GOT3 (cell line): ENCODE measurements around the gene RNASE7.

Experiments used
- DNase-seq: peaks from one replicate; lab custom pipeline; 2025; ENCODE audit warnings: mixed read lengths; lab: John Stamatoyannopoulos, UW

RNASE7 gene

DNA sequence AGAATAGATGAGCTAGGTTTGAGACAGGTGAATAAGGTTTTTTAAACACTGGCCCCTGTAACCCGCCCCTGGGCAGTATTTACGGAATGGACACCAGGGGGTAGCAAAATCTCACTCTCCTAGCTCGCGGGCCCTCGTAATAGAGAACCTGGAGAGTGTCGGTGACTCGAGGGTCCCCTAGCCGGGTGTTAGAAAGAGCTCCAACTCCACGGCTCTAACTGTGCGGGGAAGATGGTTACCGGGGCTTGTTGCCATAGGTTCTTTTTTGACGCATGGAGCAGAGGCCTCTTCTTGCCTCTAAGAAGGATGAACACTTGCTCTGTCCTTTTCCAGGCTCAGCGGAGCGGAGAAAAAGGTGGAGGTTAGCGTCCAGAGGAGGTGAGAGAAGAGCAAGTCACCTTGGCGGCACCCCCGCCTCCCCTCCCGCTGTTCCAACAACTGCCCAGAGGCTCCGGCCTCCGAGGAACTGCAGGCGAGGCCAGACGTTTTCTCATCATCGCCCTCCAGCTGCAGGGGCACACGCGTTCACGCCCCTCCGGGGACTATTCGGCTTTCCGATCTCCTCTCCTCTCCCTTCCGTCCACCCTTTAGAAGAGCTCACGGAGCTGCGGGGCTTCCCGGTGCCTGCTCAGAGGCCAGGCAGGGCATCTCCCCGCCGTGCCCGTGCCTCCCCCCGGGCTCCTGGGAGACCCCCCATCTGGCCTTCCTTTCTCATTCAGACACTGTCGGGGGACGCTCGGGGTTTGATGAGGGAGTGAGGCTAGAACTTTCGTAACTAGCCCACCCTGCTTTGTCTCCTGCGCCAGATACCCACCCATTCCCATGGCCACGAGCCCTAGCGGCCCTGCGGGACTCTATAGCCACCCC is 26.6 kb downstream of the RNASE7 start:
- DNase-seq, result no peak

DNA sequence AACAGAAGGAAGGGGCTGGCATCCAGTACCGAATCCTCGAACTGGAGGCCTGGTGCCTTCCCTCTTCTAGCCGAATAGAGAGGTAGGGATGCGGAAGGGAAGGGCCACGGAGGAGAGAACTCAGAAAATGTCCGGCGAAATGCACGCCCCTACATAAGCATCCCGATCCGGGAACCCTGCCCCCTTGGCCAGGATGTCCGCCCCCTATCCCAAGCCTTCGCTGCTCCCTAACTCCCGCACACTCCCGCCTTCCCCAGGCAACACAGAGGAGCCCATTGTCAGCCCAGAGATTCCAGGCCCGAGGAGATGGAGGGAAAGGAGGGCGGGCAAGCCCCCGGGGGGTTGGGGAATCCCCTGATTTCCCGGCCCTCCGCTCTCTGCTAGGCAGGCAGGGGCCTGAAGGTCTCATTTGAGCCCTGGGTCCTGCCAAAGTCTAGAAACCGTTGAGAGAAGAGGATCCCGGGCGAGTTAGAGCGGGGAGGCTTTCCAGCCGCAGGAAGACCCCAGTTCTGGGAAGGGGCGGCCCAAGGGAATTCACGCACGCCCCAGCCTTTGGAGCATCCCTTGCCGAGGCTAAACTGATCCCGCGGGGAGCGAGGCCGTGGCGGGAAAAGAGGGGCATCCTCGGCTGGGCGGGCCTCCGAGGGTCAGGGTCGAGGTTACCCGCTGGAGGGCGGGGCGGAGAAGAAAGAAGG is 27.4 kb downstream of the RNASE7 start:
- DNase-seq, result no peak

DNA sequence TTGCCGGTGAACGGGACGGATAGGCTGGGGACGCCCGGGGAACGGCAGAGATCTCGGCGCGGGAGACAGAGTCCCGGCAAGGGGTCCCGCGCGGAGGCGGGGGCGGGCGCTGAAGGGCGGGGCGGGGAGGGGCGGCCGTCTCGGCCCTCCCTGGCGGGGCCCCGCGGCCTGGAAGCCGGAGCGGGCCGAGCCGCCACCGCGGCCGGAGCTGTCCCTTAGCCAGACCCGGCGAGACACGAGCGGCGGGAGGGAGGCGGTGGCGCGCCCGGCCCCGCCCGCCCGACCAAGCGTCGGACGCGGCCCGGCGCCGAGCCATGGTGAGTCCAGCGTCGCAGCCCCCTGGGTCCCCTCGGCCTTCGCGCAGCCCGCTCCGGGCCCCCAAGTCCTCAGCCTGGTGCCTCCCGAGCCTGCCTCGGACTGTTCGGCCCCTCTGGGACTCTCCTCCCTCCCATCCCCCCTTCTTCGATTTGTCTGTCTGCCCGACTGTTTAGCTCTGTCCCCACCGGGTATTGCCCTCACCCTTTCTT is 28.0 kb downstream of the RNASE7 start, which contains the start of gene ARHGEF40:
ARHGEF40 (plus strand) TSS at position 222 of the 527 bp plus-strand sequence; CDS start at position 315, 93 bp downstream.
- no peak for DNase-seq

DNA sequence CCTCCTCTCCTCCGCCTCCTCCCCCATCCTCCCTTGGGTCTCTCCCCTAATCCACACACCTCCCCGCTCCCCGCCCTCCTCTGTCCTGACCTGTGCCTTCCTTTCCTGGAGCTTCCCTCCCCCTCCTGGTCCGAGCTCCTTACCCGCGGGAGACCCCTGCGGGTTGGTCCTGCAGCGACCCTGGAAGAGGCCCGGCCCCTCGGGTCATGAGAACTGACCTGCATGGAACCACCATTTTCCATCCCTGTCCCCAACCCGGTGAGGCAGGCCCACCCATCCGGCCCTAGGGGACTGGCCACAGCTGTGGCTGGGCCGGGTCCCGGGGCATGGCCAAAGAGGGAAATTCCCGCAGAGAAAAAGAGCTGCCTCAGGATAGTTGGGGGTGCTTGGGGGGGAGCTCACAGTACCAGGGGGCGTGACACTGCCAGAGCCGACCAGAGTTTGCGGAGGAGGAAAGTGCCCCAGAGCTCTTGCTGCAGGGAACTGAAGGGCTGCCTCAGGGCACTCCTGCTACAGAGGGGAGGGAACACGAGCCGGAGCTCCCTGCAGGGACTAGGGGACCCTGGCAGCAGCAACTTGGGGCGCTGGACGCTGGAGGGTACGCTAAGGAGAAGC is 28.6 kb downstream of the RNASE7 start:
- no peak for DNase-seq

DNA sequence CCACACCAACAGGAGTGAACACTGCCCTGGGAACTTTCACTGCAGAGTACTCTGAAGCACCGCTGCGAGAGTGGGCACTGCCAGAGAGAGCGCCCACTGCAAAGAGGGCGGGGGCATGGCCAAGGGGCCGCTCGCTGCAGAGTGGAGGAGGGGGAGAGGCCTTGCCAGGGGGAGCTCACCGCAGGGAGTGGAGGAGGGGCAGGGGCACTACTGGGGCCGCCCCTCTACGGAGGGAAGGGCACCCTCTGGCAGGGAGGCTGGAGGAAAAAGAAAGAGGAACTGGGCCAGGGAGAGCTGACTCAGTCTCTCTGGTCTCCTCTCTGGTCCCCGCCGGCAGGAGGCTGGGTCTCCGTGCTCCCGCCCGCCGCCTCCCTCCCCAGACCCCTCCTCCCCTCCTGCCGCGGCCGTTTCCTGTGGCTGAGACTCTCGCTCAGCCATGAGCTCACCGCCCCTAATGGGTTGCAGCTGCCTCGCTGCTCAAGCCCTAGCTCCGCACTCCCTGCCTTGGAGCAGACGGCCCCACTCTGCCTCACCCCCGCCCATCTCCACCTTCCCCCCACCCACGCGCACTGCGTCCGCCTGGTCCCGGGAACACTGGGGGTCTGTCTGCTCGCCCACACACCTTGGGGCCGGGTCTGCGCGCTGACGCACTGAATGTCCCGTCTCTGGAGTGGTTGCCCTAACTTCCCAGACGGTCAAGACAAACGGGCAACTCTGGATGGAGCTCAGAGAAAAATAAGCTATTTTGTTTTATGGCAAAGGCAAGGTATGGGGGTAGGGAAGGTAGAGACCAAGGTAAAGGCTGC is 29.3 kb downstream of the RNASE7 start:
- no peak for DNase-seq

DNA sequence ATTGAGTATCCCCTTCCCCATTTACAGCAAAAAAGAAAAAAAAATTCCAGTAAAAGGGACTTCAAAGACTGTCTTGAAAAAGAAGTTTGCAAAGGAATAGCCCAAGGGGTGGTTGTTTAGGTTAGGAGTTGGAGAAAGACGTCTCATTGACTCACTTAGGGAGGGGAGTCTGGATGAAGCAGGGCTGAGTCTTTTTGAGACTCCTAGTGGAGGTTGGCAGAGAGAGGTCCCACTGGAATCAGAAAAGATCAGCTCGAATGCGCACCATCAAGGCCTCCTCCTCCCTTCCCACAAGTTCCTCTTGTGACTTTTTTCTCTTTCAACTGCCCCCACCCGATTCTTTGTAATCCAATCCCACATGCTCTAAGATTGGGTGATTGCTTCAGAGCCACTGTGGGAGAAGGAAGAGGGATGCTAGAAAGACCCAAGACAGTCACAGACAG is 29.9 kb downstream of the RNASE7 start:
- no peak for DNase-seq

DNA sequence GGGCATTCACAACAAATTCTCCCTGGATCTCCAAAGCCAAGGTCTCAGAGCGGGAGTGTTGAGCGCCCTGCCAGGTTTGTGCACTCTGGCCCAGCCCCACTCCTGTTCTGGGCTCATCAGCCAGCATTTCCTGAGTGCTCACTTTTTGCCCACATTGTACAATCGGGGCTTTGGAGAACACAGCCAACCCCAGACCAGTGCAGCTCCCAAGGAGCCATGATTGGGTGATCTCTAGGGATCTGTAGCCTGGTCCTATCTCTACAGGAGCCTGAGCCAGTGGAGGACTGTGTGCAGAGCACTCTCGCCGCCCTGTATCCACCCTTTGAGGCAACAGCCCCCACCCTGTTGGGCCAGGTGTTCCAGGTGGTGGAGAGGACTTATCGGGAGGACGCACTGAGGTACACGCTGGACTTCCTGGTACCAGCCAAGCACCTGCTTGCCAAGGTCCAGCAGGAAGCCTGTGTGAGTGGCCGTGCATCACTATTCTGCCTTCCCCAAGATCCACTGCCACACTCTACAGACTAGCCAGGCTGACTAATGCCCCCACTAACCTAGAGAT is 30.7 kb downstream of the RNASE7 start:
- no peak for DNase-seq

DNA sequence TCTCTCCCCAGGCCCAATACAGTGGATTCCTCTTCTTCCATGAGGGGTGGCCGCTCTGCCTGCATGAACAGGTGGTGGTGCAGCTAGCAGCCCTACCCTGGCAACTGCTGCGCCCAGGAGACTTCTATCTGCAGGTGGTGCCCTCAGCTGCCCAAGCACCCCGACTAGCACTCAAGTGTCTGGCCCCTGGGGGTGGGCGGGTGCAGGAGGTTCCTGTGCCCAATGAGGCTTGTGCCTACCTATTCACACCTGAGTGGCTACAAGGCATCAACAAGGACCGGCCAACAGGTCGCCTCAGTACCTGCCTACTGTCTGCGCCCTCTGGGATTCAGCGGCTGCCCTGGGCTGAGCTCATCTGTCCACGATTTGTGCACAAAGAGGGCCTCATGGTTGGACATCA is 31.8 kb downstream of the RNASE7 start:
- no peak for DNase-seq

DNA sequence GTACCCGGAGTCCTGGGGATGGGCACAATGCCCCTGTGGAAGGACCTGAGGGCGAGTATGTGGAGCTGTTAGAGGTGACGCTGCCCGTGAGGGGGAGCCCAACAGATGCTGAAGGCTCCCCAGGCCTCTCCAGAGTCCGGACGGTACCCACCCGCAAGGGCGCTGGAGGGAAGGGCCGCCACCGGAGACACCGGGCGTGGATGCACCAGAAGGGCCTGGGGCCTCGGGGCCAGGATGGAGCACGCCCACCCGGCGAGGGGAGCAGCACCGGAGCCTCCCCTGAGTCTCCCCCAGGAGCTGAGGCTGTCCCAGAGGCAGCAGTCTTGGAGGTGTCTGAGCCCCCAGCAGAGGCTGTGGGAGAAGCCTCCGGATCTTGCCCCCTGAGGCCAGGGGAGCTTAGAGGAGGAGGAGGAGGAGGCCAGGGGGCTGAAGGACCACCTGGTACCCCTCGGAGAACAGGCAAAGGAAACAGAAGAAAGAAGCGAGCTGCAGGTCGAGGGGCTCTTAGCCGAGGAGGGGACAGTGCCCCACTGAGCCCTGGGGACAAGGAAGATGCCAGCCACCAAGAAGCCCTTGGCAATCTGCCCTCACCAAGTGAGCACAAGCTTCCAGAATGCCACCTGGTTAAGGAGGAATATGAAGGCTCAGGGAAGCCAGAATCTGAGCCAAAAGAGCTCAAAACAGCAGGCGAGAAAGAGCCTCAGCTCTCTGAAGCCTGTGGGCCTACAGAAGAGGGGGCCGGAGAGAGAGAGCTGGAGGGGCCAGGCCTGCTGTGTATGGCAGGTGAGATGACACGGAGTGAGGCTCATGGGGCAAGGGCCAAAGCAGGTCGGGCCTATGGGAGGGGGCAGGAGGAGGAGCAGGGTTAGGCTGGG is 32.5 kb downstream of the RNASE7 start:
- DNase-seq, result no peak

DNA sequence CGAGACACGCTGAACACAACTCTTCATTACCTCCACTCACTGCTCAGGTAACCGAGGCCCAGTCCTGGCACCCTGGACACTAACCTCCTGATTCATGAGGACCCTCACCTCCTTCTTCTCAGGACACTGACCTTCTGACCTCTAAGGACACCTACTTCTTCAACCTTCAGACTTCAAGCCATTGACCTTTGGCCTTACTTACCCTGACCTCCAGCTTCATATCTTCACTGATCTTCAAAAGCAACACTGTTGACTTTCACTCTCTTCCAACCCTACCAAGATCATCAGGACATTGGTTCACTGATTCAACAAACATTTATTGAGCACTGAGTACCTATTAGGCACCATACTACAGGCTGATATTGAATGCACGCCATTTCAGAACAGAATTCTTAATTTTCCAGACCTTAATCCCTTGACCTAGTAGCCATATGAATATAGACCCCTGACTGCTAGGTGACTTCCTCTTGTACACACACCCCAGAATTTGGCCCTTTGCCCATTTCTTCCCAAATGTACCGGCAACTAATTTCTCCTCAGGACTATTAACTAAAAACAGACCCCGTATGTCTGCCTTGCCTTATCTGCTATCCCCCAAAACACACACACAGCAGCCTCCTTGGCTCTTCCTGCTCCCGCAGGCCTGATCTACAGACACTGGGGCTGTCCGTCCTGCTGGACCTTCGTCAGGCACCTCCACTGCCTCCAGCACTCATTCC is 33.7 kb downstream of the RNASE7 start:
- DNase-seq, result no peak

DNA sequence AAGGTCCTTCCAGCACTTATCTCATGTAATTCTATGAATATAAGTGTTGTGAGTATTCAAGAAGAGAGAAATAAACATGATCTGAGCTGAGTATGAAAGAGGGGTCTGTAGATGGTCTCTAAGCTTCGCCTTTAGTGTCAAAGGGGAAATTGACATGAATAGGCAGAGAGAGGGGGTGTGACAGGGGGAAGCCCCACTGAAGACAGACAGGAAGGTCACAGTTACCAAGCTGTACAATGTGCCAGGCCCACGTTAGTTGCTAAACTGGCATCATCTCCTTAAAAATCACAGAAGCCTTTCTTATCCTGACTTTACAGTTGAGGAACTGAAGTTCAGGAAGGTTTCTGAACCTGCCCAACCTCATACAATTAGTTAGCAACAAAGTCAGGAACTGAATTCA is 35.5 kb downstream of the RNASE7 start:
- no peak for DNase-seq

DNA sequence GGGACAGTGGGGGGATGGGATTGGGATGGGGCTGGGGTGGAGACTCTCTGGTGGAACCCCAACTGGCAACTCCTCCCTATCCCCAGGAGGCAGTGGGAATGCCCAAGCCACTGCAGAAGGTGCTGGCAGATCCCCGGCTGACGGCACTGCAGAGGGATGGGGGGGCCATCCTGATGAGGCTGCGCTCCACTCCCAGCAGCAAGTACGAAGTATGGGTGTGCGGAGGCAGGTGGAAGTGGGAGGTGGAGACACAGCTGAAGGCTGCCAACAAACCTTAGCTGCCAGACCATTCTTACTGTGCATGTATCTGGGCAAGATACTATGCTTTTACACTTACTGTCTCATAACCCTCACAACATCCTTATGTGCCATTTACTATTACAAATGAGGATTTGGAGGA is 36.1 kb downstream of the RNASE7 start:
- DNase-seq, result no peak

DNA sequence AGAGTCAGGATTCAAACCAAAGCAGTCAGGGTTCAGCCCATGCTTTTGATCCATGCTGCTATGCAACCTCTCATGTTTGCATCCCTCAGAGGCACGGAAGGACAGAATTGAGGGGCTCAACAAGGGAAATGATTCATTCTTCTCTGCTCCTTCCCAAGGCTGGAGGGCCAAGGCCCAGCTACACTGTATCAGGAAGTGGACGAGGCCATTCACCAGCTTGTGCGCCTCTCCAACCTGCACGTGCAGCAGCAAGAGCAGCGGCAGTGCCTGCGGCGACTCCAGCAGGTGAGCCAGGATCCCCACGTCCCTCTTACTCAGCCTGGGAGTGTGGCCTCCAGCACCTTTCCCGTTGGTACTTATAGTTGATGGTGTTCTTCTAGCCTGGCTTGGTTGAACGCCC is 36.6 kb downstream of the RNASE7 start:
- no peak for DNase-seq

DNA sequence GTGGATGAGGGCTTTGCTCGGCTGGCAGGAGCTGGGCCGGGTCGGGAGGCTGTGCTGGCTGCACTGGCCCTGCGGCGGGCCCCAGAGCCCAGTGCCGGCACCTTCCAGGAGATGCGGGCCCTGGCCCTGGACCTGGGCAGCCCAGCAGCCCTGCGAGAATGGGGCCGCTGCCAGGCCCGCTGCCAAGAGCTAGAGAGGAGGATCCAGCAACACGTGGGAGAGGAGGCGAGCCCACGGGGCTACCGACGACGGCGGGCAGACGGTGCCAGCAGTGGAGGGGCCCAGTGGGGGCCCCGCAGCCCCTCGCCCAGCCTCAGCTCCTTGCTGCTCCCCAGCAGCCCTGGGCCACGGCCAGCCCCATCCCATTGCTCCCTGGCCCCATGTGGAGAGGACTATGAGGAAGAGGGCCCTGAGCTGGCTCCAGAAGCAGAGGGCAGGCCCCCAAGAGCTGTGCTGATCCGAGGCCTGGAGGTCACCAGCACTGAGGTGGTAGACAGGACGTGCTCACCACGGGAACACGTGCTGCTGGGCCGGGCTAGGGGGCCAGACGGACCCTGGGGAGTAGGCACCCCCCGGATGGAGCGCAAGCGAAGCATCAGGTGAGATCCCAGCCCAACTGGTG is 39.5 kb downstream of the RNASE7 start:
- DNase-seq, result no peak

DNA sequence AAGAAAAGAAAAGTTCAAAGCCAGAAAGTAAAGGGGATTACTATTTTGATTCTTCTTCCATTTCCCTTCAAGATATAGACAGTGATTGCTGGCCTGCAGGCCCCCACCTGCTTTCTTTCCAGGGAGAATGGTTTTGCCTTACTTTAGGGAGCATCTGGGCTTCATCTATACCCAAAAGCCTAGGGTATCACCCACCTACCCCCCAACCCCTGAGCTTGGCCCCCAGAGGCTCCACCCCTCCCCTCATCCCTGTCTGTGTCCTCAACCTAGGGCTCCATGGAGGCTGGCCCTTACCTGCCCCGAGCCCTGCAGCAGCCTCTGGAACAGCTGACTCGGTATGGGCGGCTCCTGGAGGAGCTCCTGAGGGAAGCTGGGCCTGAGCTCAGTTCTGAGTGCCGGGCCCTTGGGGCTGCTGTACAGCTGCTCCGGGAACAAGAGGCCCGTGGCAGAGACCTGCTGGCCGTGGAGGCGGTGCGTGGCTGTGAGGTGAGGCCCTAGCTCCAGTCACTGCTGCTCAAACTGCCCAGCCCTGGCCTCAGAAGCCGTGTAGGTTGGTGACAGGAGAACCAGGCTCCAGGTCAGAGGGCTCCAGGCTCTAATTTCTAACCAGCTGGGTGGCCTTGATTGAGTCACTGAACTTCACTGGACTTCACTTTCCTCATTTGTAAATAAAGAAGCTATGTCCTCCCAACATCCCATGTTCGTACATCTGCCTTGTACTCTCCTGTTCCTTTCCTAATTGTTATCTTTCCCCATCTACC is 41.6 kb downstream of the RNASE7 start:
- no peak for DNase-seq

DNA sequence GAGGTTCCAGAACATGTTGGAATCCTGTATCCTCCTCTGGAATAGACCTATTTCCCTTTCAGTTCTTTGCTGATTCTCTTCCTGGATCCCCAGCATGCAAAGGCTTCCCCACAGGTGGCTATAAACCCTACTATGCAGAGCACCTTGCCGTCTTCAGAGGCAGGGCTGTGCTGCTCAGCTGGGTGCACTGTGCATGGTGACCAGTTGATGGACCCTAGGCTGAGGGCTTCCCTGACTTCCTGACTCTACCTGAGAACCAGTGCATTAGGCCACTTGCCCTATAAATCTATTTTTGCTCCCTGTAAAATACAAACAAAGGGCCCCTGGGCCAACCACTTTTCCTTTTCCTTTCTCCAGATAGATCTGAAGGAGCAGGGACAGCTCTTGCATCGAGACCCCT is 42.2 kb downstream of the RNASE7 start:
- DNase-seq, result no peak

DNA sequence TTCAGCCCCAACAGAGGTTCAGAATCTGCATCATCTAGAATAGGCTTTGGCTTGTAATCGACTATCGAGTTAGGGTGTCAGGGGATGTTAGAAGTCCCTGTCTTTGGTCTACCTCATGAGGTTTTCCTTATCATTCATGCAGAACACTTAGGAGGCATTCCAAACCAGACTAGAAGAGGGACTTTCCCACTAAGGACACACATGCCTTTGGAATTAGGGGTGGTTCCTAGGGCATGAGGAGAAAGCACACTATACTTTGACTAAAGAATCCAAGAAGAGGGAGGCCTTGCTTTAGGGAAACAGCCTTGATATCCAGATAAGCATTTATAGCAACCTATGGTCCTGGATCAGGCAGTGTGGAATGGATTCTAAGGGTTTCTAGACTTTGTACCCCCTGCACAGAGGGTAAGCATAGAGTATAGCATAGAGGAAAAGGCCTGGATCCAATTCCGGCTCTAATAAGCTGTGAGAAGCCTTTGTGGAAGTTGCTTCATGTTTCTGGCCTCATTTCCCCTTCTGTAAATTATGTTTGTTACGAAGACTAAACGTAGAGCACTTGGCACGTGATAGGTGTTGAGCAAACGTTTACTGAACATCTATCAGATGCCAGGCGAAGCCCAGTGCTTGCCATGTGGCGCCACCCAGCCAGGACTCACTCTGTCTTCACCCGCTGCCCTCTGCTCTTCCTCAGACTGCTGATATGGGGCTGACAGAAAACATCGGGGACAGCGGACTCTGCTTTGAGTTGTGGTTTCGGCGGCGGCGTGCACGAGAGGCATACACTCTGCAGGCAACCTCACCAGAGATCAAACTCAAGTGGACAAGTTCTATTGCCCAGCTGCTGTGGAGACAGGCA is 43.1 kb downstream of the RNASE7 start:
- no peak for DNase-seq

DNA sequence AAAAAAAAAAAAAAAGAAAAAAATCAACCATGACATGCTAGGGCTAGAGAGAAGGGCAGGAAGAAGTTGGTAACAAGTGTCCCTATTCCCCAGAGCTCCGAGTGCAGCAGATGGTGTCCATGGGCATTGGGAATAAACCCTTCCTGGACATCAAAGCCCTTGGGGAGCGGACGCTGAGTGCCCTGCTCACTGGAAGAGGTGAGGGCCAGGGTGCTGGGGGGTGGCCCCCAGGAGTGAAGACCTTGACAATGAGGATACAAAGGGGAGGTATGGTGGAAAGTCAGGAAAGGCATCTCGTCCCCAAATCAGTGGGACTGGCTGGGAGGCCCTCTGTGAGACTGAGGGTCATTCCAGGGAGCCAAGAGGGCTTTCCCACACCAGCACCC is 44.7 kb downstream of the RNASE7 start:
- DNase-seq, result no peak
